IMR-90 (cell line): ENCODE measurements around the gene HELZ. TPM values are rescaled to one million over a fixed set of nuclear protein-coding genes. Genes with fewer than 3 reads are reported as not detected.

Experiments
- ATAC-seq: fragments of 200-7000 bp; cut with Tn5 transposase; 2 replicates; pipeline ENCODE4 v1.9.1; 2020; ENCODE audit warnings: low read depth, mild to moderate bottlenecking, moderate library complexity
- BruUV-seq: library from RNA; stranded (reverse); fragments of 400-500 nt; replicated peaks from 2 replicates; lab custom pipeline; 2021; lab: Mats Ljungman, UMichigan
- CTCF ChIA-PET: fragments of 300-600 bp; formaldehyde crosslinking; extraction: SDS; loops from one replicate; lab custom pipeline; 2021; ENCODE audit warnings: antibody characterized with exemption; lab: Yijun Ruan, JAX
- POLR2A ChIA-PET: fragments of 300-600 bp; sonication (Branson Sonifier 250); formaldehyde crosslinking; loops from one replicate; lab custom pipeline; 2022; ENCODE audit warnings: antibody characterized with exemption; ENCODE audit not compliant: unreplicated experiment; lab: Charles Lee
- DNase-seq: peaks from one replicate; pipeline ENCODE4 v3.0.0; 2013
- H2AFZ ChIP-seq: replicated peaks from 2 replicates; pipeline ENCODE3; 2013; ENCODE audit warnings: low read length, mild to moderate bottlenecking; ENCODE audit not compliant: poor library complexity
- H2AK5ac ChIP-seq: 2 replicates; pipeline ENCODE4 v1.6.1; 2013; ENCODE audit warnings: low read depth, low read length, inconsistent platforms
- H2AK9ac ChIP-seq: replicated peaks from 2 replicates; pipeline ENCODE3; 2013; ENCODE audit warnings: mild to moderate bottlenecking, low read depth, low read length, moderate library complexity; ENCODE audit not compliant: poor library complexity
- H2BK120ac ChIP-seq: 2 replicates; pipeline ENCODE4 v1.6.1; 2013; ENCODE audit warnings: low read depth, low read length, inconsistent platforms
- H2BK15ac ChIP-seq: 3 replicates; pipeline ENCODE4 v1.6.1; 2013; ENCODE audit warnings: low read depth, low read length, inconsistent platforms
- H2BK20ac ChIP-seq: 2 replicates; pipeline ENCODE4 v1.6.1; 2013; ENCODE audit warnings: low read depth, mild to moderate bottlenecking, inconsistent platforms, low read length, moderate library complexity
- H2BK5ac ChIP-seq: 2 replicates; pipeline ENCODE4 v1.6.1; 2013; ENCODE audit warnings: mild to moderate bottlenecking, low read depth, low read length, inconsistent platforms; ENCODE audit not compliant: poor library complexity, severe bottlenecking
- H3K14ac ChIP-seq: replicated peaks from 2 replicates; pipeline ENCODE4 v1.6.1; 2013; ENCODE audit warnings: low read depth, low read length, inconsistent platforms
- H3K18ac ChIP-seq: 2 replicates; pipeline ENCODE4 v1.6.1; 2013; ENCODE audit warnings: low read depth, low read length, control low read depth
- H3K23ac ChIP-seq: 2 replicates; pipeline ENCODE4 v1.6.1; 2013; ENCODE audit warnings: low read depth, low read length, inconsistent platforms
- H3K27ac ChIP-seq: 2 replicates; pipeline ENCODE4 v1.5.1; 2013; ENCODE audit warnings: mild to moderate bottlenecking, control low read depth, low read length; ENCODE audit not compliant: insufficient read depth
- H3K27me3 ChIP-seq: 2 replicates; pipeline ENCODE4 v1.6.1; 2013; ENCODE audit warnings: low read length; ENCODE audit not compliant: control insufficient read depth, insufficient read depth
- H3K36me3 ChIP-seq: 2 replicates; pipeline ENCODE4 v1.6.1; 2013; ENCODE audit warnings: low read length, mixed read lengths; ENCODE audit not compliant: control insufficient read depth, insufficient read depth
- H3K4ac ChIP-seq: 2 replicates; pipeline ENCODE4 v1.6.1; 2013; ENCODE audit warnings: low read depth, low read length, inconsistent platforms
- H3K4me1 ChIP-seq: 2 replicates; pipeline ENCODE4 v1.6.1; 2013; ENCODE audit warnings: low read length, mixed read lengths; ENCODE audit not compliant: control insufficient read depth, insufficient read depth
- H3K4me2 ChIP-seq: 2 replicates; pipeline ENCODE4 v1.6.1; 2013; ENCODE audit warnings: low read depth, mild to moderate bottlenecking, control low read depth, low read length, moderate library complexity
- H3K4me3 ChIP-seq: 2 replicates; pipeline ENCODE4 v1.5.1; 2013; ENCODE audit warnings: low read depth, mild to moderate bottlenecking, control low read depth, low read length, moderate library complexity; ENCODE audit not compliant: insufficient read depth
- H3K56ac ChIP-seq: 2 replicates; pipeline ENCODE4 v1.6.1; 2013; ENCODE audit warnings: low read length, inconsistent platforms; ENCODE audit not compliant: insufficient read depth; ENCODE audit errors: extremely low read depth
- H3K79me1 ChIP-seq, 2 experiments: 2 replicates each; pipeline ENCODE4 v1.6.1; 2013; ENCODE audit warnings: low read length in 2 of 2, inconsistent platforms in 1 of 2, low read depth in 1 of 2
- H3K9ac ChIP-seq: 2 replicates; pipeline ENCODE4 v1.6.1; 2013; ENCODE audit warnings: low read depth, low read length, control low read depth
- H3K9me1 ChIP-seq: 2 replicates; pipeline ENCODE4 v1.6.1; 2013; ENCODE audit warnings: low read length, inconsistent platforms; ENCODE audit not compliant: insufficient read depth
- H3K9me3 ChIP-seq: 2 replicates; pipeline ENCODE4 v1.6.1; 2013; ENCODE audit warnings: low read length; ENCODE audit not compliant: control insufficient read depth, insufficient read depth
- H4K20me1 ChIP-seq: 2 replicates; pipeline ENCODE4 v1.6.1; 2013; ENCODE audit warnings: low read length, inconsistent platforms; ENCODE audit not compliant: insufficient read depth
- H4K5ac ChIP-seq: 2 replicates; pipeline ENCODE4 v1.6.1; 2013; ENCODE audit warnings: mild to moderate bottlenecking, low read depth, low read length, control low read depth
- H4K8ac ChIP-seq, 2 experiments: 2 replicates each; pipeline ENCODE4 v1.6.1; 2013; ENCODE audit warnings: low read depth in 2 of 2, low read length in 2 of 2, control low read depth in 1 of 2, inconsistent platforms in 1 of 2
- H4K91ac ChIP-seq: 2 replicates; pipeline ENCODE4 v1.6.1; 2013; ENCODE audit warnings: low read depth, low read length, inconsistent platforms; ENCODE audit not compliant: insufficient read depth
- FOS ChIP-seq: fragments of 150-350 bp; IDR thresholded peaks from 2 replicates; pipeline ENCODE4 v1.6.1; 2016; ENCODE audit warnings: low read depth, low read length
- MAFK ChIP-seq: IDR thresholded peaks from 2 replicates; pipeline ENCODE4 v1.6.1; 2012; ENCODE audit warnings: low read depth, low read length, improper control_type of control experiment
- POLR2A ChIP-seq: IDR thresholded peaks from 2 replicates; pipeline ENCODE4 v1.6.1; 2012; ENCODE audit warnings: mild to moderate bottlenecking, low read depth, low read length
- WGBS, 2 experiments: methylation state at CpG; one replicate each; pipeline versions ENCODE4 v1.1.5 to v1.1.7; 2013; ENCODE audit warnings: missing lambda C conversion rate in 2 of 2; ENCODE audit not compliant: insufficient read length in 1 of 2; ENCODE audit errors: extremely low coverage in 2 of 2; 5-methylcytosine and 5-hydroxymethylcytosine counted together
- dilution Hi-C: fragments of 300-500 bp; cut with HindIII; formaldehyde crosslinking; loops from one replicate; pipeline ENCODE4 v1.14.3; 2018; ENCODE audit warnings: low sequenced_read_pairs; ENCODE audit not compliant: unreplicated experiment
- in situ Hi-C: fragments of 300-500 bp; cut with MboI; formaldehyde crosslinking; loops from 3 replicates; pipeline ENCODE4 v1.14.3; 2019; ENCODE audit warnings: low sequenced_read_pairs, inconsistent platforms, mixed read lengths
- intact Hi-C: fragments of 100-400 bp; cut with micrococcal nuclease; formaldehyde crosslinking; loops from 2 replicates; pipeline ENCODE4 v1.10.0; 2022
- polyA plus RNA-seq, 3 experiments: library from polyadenylated mRNA; depleted of rRNA; stranded (reverse); fragments of >200 nt; gene quantifications; 2 replicates each; pipeline ENCODE4 v1.2.3, GENCODE V29; 2012; ENCODE audit warnings: low replicate concordance in 1 of 3
- total RNA-seq: library from RNA; depleted of rRNA; stranded (reverse); fragments of >200 nt; gene quantifications from 2 replicates; pipeline ENCODE4 v1.2.3, GENCODE V29; 2012

The HELZ gene
- total and polyA plus RNA-seq, 2 of the 4 experiments (the other 2 are of a cell fraction) = 8.0 to 60.6 TPM

- no peak overlapping the region for H3K27ac ChIP-seq
- no peak overlapping the region for H3K14ac ChIP-seq
- dilution Hi-C loops (no loop called here), intact Hi-C loops (no loop called here), in situ Hi-C loops (no loop called here)
- H3K36me3 ChIP-seq = peaks cover 24% of the 10 kb centered on the region
- no peak overlapping the region for H3K23ac ChIP-seq
- H4K20me1 ChIP-seq = no peaks in the 10 kb centered on the region
- no peak overlapping the region for H4K91ac ChIP-seq
- H2BK120ac ChIP-seq = no peak overlapping the region
- TF ChIP-seq FOS (no peak), MAFK (no peak), POLR2A (no peak)
- H2AK5ac ChIP-seq = no peak overlapping the region
- no peak overlapping the region for H3K18ac ChIP-seq
- H3K27me3 ChIP-seq = no peaks in the 10 kb centered on the region
- 93% methylated on average over 3 of the region's 5 CpGs; no CpG with 5 or more reads in 1 of the 2 experiments for WGBS, 2 experiments
- H3K56ac ChIP-seq = no peak overlapping the region
- no peak overlapping the region for H3K4ac ChIP-seq
- no peak overlapping the region for H2BK20ac ChIP-seq
- ChIA-PET POLR2A (no interaction called here), CTCF (interaction anchor here (1.0 kb wide), 1 partner anchor 13 kb away, joined by 3 read pairs; no protein-coding TSS in a partner anchor)
- H3K9me3 ChIP-seq = no peaks in the 10 kb centered on the region
- peaks cover 0 to 7% of the 10 kb centered on the region in 2 experiments; a peak in 2 of 4 replicates for H3K79me1 ChIP-seq
- H4K5ac ChIP-seq = no peak overlapping the region
- peaks cover 3% of the 10 kb centered on the region; the same call in 1 of the 2 replicates for H3K9me1 ChIP-seq
- H3K4me1 ChIP-seq = peaks cover 2% of the 10 kb centered on the region; the same call in 1 of the 2 replicates
- no TSS peak for BruUV-seq
- ATAC-seq (no peak), DNase-seq (no peak)
- H4K8ac ChIP-seq = no peak overlapping the region
- H3K4me3 ChIP-seq = no peak overlapping the region
- no peak overlapping the region for H2BK15ac ChIP-seq
- H3K9ac ChIP-seq = no peak overlapping the region
- H2AK9ac ChIP-seq = no peak overlapping the region
- no peak overlapping the region for H2AFZ ChIP-seq
- H3K4me2 ChIP-seq = no peak overlapping the region
- H2BK5ac ChIP-seq = no peak overlapping the region
These were observed 131.5 kb downstream of the HELZ start for GRCh38 chr17:67113486-67113885.
